Effector CD8-positive, alpha-beta T cell (primary cell): Measurements from ENCODE around the gene LRRC4C.

ENCODE experiments used
- DNase-seq: peaks from one replicate; lab custom pipeline; 2025; lab: John Stamatoyannopoulos, UW

LRRC4C gene

DNA sequence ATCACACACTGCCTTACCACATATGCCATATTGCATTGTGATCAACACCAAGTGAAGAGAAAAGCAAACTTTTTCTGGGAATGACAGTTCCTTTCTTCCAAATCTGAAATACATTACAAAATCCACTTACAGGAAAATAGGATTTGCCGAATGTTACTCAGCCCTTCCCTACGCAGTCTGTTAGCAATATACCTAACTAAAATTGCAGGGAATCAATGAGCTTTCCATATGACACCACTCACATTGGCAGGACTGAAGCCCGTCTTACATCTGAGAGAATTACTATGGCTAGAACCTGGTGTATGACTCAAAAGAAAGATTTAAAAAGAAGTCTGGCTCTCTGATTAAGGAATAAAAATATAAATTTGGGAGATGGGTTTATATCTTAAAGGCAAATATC is 136.0 kb downstream of the LRRC4C start:
- no peak for DNase-seq

DNA sequence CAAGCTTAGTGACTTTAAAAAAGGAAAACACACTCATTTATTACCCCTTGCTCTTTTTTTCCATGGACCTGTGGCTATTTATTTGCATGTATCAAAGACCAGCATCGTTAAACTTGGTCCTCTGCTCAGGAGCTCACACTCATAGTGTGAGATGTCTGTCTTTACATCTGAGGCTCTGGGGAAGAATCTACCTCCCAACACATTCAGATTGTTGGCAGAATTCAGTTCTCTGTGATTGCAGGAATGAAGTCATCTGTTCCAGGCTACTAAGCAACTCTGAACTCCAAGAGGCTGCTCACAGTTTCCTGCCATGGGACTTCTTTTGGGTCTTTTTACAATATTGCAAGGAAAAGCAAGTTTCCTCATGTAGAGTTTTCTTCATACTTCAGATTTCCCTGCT is 138.8 kb downstream of the LRRC4C start:
- no peak for DNase-seq

DNA sequence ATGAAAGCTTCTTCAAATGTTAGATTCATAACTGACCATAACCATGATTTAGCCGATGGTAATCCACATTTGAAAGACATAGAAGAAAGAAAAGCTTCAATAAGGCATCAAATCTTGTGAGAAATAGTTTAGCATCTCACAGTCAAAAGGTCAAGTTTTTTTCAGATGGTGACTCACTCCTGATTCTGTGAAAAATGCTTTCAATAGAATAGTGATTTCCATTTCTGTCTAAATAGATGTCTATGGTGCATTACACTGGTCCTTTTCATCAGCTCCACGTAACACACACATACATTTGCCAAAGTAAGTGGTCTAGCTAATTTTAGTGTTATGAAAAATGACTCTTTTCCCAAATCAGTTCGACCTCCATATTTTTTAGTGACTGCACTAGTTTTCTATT is 139.2 kb downstream of the LRRC4C start:
- DNase-seq, result no peak

DNA sequence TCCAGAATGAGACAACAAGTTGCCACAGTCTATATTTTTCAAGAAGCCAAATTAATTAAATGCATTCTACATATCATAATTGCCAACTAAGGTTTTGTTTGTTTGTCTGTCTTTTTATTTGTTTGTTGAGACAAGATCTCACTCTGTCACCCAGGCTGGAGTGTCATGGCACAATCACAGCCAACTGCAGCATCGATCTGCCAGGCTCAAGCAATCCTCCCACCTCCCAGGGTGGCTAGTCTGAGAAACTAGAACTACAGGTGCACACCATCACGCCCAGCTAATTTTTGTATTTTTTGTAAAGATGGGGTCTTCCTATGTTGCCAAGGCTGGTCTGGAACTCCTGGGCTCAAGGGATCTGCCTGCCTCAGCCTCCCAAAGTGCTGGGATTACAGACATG is 140.0 kb downstream of the LRRC4C start:
- DNase-seq, result no peak

DNA sequence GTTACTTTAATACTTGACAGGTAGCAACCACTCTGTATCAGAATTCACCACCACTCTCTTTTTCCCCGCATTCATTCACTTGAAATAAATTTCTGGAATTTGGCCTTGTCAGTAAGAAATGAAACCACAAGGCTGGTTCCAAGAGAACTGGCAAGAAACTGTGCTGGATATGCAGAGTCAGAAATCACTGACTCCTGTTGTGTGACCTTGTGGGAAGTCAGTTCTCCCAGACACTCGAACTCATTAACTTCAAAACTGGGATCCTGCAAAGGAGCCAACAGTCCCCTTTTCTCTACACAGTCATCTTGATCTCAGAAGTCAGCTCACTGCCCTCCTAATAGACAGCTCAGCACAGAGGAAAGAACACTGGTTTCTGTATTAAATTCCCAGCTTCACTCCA is 142.7 kb downstream of the LRRC4C start:
- DNase-seq, result no peak

DNA sequence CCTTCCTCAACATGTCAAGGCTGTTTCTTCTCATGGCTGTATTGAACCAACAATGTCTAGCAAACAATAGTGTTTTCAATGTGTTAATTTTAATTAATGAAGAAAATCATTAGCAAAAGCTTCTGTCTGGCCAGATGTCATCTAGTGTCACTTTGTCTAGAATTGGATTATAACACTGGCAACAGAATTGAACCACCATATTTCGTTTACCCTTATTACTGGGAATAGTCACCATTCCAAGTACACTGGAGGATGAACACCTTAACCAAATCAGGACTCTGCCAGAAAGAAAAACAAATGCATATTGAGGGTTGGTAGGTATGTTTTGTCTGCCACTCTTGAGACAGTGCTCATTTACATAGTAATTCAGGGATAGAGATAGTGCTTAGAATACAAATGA is 146.2 kb downstream of the LRRC4C start:
- no peak for DNase-seq

DNA sequence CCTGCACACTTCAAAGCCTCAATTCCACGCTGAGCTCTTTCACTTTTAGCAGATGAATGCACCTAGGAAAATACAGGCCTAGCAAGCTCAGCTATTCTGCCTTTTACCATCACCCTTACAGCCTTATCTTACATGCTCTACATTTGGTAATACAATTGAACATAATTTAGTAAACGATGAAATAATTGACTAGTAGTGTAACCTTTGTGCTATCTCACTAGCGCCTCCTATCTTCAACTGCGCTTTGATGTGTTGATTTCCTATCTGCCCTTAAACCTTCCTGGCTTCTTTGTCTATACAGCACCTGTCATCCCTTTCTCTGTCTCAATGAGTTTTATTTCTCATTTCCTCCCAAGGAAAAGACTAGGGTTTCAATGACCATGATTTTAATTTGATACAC is 149.7 kb downstream of the LRRC4C start:
- no peak for DNase-seq

DNA sequence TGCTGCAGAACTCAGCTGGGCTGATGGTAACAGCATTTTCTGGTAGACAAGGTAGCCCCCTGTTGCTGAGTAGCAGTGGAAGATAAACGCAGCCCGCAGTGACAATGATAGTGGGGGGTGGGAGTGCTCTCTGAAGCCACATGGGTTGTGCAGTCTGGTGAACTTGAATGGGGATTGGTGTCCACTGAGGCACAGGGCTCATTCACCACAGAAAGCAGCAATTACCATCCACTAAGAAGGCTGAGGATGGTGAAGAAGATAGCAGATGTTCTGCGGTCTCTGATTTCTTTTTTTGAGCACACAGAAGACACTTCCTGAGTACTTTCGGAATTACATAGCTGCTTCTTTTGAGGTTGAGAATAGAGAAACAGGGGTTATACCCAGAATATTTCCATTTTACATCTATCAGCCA is 150.3 kb downstream of the LRRC4C start:
- DNase-seq, result no peak

DNA sequence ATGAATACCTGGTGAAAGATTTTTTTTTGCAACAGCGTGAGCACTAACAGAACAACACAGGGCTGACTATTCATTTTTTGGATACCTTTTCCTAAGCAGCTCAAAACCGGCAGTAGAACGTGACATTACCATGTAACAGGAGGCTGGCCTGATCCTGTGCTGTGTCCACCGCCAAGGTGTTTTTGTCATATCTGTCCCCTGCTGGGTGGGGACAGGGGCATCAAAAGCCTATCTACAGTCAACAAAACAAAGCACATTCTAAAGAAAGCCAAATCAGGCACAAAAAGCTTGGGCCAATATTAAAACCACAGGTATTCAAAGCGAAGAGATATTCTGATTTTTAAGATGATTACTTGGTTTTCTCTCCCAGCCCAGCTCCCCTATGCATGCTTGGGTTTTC is 151.2 kb downstream of the LRRC4C start:
- DNase-seq, result no peak

DNA sequence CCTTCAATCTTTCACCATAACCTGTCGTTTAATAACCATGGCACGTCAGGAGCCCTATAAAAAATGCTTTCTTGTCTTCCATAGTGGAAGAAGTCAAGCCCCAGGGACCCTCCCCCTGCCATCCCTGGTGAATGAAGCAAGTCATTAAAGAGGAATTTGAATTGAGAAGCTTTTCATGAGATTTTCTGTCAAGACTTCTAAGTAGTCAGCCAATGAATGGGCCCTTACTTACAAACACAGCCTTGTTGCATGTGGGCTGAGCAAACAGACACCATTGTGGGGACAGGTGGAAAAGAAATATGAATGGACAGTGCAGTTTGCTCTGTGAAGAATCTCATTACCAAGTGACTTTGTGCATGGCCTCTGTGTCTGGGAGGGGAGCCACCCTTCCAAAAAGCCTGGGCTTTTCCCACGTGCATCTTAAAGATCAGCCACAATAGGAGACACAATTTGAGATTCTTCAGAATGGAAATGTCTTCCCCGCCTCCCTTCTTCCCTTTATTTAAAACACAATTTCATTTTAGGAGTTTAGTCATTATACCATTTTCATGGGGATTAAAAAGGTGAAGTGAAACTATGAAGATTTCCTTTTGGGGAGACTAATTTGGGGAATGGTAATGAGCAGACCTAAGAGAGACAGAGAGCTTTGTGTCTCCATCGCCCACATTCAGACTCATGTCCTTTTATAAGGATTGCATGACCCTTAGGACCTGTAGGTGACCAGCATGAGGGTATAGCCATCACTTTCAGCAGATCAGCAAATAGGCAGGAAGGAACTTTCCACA is 152.0 kb downstream of the LRRC4C start:
- DNase-seq, result no peak

DNA sequence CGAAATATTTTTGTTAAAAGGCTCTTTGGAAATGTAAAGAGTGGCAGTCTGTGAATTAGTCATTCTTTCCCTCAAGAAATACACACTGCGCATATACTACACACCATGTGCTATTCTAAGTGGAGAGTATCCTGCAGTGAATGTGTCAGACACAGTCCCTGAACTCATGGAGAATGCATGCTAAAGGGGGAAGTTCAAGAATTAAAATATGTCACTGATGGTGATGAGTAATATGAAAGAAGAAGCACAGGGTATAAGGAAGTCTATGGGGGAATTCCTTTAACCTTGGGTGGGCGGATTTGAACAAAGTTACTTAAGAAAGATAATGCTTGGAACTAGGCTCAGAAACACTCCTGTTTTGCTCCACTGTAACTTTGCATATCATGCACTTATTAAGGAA is 153.0 kb downstream of the LRRC4C start:
- DNase-seq, result no peak

DNA sequence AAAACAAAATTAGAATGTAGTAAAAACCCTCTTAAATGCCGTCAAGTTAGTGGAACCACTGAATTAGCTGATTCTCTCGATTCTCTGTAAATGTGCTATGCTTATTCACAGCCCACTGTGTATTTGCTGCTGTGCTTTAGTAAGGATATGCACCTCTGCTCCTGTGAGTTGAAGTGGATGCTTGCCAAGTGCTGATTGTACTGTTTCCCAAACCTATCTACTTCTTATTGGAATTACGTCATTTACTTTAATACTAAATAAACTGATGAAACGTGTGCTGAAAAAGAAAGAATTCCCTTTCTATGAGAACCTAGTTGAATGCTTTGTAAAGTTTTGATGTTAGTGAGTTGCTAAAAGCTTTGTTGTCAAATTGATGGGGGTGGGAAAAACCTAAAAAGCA is 158.4 kb downstream of the LRRC4C start:
- no peak for DNase-seq

DNA sequence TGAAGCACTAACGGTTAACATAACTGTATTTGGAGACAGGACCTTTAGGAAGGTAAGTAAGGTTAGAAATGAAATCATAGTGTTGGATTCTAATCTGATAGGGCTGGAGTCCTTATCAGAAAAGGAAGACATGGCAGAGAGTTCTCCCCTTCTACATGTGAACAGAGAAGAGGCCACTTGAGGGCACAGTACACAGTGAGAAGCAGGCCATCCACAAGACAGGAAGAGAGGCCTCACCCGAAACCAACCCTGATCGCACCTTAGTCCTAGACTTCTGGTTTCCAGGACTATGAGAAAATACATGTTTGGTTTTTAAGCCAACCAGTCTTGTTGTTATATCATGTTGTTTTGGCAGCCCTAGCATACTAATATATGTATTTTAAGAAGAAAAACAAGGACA is 170.0 kb downstream of the LRRC4C start:
- DNase-seq, result no peak

DNA sequence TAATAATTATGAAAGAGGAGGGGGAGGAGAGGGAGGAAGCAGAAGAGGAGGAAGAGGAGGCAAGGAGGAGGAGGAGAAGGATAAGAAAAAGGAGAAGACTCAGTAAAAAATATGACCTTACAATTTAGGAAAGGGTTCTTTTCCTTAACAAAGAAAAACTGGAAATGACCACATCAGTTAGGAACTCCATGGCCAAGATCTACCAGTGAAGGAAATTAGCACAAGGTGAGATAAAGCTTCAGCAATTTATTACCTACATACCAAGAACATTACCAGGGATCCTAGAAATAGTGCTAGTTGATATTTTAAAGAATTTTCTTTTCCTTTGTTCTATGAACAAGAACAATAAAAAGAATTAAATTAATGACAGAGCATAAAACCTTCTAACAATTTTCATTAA is 172.7 kb downstream of the LRRC4C start:
- no peak for DNase-seq

DNA sequence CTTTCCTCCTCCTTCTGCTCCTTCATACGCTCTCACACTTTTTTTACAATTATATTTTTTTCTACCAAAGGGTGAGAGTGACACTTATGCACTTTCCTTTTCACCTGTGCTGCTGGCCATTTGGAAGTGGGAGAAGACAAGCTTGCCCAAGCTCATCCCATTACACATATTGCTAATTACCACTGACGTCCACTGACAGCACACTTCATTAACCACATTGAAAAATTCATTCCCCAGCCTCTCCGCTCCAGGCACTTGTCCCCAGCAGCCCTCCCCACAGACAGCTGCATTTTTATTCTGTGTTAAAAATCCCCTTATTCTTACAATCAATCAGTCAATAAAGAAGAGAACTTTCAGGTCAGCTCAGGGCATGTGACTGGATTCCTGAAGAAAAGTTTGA is 175.1 kb downstream of the LRRC4C start:
- DNase-seq, result no peak

DNA sequence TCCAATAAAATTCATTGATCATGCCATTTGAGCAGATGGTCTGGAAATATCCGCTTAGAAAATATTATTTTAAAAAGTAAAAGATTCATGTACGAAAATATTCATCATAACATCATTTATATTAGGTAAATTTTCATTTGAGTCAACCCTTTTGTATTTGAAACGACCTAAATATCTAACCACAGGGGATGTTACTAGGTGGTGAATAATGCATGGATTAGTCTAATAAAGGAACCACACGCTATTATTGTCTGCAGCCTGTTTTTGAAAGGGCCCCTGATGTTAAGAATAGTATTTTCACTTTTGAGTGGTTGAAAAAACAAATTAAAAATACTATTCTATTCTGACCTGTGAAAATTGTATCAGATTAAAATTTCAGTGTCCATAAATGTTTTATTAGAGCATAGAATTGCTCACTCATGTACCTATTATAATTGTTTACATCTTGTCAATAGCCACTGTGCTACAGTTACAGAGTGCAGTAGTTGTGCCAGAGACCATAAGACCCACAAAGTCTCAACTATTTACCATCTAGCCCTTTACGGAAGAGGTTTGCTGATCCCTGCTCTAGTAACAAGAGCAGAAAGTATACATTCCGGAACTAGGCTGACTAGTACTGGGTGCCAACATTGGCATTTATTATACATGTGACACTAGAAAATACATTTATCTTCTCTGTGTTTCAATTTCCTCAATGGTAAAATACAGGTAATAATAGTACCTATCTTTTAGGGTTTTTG is 176.1 kb downstream of the LRRC4C start:
- DNase-seq, result no peak

DNA sequence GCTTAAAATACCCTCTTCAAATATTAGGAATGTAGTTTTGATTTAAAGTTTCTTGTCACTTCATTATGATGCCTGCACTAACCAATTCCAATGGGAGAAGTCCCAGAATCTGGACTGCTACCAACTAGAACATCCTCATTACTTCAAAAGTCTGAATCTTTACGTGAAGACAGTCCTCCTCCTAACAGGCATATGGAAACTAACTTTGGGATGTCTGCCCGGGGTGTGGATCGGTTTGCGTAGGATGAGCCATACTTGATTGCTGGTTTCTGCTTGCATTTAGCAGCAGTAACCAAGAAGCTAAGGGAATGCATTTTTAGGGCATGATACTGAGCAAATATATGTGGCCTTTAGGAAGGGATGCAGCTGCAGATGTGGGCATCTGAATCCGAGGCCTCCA is 177.1 kb downstream of the LRRC4C start:
- no peak for DNase-seq

DNA sequence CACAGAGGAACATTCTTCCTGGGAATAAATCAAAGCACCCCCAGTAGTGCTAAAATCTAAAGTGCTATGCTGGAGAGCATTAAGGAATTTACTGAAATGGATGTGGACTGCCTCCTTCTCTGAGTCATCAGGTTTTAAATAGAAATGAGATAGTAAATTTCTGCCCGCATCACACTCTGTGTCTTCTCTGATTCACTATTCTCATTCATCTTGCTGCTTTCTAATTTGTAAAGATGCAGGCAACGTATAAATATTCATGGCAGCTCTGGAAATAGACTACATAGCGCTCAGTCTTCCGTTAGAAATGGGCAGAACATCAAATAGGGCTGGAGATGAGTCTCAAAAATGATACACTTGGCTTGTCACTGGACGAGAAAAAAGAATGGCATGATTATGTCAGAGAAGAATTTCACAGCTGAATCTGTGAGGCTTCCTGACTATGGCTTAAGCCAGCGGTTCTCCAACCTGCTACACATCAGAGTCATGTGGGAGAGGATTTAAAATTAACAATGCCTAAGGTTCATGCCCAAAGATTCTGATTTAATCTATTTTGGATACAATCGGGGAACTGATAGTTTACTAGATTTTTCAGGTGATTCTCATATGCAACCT is 178.2 kb downstream of the LRRC4C start:
- DNase-seq, result no peak

DNA sequence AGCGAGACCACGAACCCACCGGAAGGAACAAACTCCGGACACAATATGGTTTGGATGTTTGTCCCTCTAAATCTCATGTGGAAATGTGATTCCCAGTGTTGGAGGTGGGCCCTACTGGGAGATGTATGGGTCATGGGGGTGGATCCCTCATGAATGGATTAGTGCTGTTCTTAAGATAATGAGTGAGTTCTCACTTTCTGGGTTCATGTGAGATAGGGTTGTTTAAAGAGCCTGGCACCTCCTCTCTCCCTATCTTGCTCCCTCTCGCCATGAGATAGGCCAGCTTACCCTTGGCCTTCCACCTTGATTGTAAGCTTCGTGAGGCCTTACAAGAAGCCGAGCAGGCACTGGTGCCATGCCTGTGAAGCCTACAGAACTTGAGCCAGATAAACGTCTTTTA is 184.6 kb downstream of the LRRC4C start:
- no peak for DNase-seq

DNA sequence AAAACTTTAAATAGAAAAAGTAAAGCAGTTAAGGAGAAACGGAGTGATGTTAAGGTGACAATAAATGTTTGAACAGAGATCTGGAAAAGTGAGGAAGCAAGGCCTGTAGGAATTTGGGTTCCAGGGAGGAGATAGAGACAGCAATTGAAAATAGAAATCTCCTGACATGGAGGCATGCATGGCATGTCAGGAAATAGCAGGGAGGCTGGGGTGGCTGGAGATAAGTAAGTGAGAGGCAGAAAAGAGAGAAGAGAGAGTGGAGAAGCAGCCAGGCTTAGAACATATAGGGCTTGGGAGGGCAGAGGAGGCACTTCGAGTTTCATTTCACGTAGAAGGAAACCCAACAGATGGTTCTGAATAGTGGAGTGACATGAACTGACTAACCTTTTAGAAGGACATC is 185.5 kb downstream of the LRRC4C start:
- DNase-seq, result no peak

DNA sequence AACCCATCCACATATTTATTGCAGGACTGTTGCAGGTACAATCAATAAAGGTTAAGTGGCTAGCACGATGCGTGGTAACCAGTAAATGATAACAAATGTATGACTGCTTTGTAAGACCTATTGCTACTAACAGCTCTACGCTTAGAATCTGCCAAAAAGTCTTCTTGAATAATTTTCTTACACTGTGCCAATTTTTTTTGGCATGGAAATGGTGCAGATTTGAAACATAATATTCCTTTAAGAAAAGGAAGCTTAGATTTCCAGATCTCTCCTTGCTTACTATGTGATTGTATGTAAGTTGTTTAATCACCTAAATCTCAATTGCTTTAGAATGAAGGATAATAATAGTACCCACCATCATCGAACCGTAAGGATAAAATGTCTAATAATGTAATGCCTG is 192.0 kb downstream of the LRRC4C start:
- DNase-seq, result no peak

DNA sequence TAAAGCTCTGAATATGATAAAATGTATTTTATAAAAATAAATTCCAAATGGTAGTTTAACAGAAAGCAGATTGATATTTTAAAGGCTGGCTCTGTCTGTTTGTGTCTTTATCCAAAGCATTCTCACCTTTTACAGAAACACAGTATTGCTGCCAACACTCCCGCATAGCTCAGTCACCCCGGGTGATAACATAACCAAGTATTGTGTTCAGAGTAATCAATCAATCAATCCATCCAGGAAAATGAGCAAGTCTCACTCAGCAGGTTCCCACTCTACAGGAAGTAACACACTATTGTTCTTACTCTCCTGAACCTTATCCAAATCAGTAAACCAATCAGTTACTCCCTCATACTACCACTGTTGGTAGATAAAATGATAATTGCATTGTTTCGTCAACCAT is 203.4 kb downstream of the LRRC4C start:
- DNase-seq, result no peak

DNA sequence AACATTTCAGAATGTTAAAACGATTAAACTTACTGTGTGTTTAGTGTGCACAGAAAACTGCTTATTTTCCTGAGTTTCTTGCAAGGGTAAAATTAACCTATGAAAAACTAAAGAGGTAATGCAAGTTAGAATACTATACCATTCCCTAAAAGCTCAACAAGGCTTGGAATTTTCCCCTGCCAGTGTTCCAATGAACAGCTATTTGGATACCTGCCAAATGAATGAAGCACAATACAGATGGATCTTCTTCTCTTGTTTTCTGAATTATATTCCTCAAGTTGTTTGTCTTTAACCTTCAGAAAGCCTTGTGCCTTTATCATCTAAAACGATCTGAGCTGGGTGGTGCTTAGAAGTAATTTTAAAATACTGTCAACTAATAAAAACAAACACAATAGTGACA is 204.5 kb downstream of the LRRC4C start:
- DNase-seq, result no peak
